HG03432 (cell line): Measurements from ENCODE around the gene AMTN.
"Not testable (repeated sequence)": the region's sequence is repeated elsewhere in the genome, so short reads cannot be mapped to it uniquely, and the experiment has no call there.

ENCODE experiments used
- ATAC-seq: cut with Tn5 transposase; IDR thresholded peaks from one replicate; pipeline ENCODE4 v1.9.1; 2021; ENCODE audit warnings: mild to moderate bottlenecking, moderate library complexity; ENCODE audit not compliant: unreplicated experiment

The AMTN gene, protein sequence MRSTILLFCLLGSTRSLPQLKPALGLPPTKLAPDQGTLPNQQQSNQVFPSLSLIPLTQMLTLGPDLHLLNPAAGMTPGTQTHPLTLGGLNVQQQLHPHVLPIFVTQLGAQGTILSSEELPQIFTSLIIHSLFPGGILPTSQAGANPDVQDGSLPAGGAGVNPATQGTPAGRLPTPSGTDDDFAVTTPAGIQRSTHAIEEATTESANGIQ

DNA sequence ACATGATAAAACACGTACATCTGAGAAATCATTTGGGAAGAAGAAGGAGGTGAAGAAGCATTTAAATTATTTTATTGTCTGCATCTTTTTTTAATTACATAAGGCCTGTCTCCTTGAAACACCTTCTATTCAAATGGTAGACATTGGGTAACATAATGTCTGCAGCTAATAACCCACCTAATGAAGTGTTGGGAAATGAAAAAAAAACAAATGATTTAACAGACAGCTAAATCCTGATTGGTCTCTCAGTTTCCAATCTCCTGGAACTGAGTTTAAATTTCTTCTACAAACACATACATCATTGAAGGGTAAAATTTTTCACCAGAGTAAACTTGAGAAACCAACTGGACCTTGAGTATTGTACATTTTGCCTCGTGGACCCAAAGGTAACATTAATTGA, at the start of gene AMTN:
TSS of gene AMTN (plus strand) at position 301 of the 400 bp plus-strand sequence. CDS start 209 bp downstream, outside the sequence.
- no peak for ATAC-seq

DNA sequence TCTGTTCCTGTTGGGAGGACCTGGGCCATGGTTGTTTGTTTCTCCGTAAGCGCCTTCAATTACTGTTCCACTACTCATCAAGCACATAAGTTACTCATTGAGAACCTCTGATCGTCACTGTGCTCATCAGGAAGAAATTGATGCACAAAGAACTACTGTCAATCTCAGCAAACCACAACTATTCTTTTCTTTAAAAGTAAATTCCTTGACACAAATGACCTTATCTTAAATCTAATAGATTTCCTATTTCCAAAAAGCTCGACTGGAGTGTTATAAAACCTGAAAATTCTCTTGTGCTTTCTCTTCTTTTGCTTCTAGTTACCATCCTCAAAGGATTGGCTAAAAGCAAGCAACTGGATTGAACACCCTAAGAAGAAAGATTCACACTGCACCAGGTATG, 46.5 kb upstream of the AMTN start, which contains the start of gene MUC7:
TSS of gene MUC7 (plus strand) at position 301 of the 400 bp plus-strand sequence. CDS start 1,825 bp downstream, outside the sequence.
- ATAC-seq, result no peak

DNA sequence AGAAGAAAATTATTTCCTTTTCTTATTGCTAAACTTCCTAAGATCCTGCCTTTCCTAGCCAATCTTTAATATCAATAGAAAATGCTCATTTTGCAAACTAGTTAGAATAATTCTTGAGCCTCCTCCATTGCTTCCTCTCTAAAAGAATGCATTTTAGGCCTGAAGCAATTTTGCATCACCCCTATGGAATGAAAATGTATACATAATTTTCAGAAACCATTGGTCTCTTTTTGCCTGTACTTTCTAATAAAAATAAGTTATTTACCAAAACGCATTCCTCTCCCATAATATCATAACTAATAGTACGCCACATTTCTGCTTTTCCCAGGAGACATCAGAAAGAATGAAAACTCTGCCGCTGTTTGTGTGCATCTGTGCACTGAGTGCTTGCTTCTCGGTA, 44.7 kb upstream of the AMTN start:
- no peak for ATAC-seq

DNA sequence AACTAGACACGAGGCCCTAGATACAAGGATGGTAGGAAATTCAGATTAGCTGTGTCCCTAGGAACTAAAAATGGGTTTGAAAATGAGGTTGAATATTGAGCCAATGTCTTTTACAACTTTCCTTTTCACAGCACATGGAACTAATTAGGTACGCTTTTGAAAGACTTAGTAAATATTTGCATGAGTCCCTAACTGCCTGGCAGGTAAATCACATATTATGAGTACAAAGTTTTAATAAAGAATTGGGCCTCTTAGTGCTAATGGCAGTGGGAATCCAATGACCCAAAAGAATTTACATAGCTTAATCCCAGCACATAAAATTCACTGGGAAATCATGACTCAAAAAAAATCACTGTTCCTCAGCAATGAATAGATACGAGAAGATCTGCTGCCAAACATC, 29.6 kb upstream of the AMTN start:
- no peak for ATAC-seq

DNA sequence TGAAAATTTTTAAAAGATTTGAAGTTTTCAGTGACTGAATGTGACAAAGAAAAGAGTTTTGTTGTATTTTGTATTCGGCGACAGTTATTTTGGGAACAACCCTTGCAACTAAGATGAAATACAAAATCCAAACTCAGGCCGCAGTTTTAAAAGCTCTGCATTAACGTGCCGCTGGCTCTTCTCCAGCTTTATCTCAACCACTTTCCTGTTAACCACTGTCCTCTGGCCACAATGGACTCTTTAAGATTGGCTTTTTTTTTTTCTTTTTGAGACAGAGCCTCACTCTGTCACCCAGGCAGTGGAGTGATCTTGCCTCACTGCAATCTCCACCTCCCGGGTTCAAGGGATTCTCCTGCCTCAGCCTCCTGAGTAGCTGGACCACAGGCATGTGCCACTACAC, 22.1 kb upstream of the AMTN start:
- ATAC-seq, result no peak

DNA sequence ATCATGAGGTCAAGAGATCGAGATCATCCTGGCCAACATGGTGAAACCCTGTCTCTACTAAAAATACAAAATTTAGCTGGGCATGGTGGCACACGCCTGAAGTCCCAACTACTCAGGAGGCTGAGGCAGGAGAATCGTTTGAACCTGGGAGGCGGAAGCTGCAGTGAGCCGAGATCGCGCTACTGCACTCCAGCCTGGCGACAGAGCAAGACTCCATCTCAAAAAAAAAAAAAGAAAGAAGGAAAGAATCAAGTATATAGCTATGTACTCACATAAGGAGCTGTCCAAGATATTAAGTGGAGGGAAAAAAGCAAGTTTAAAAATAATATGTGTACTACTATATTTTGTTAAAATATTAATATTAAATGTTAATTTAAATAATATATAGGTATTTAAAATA, 16.5 kb upstream of the AMTN start:
- not testable (repeated sequence) for ATAC-seq

DNA sequence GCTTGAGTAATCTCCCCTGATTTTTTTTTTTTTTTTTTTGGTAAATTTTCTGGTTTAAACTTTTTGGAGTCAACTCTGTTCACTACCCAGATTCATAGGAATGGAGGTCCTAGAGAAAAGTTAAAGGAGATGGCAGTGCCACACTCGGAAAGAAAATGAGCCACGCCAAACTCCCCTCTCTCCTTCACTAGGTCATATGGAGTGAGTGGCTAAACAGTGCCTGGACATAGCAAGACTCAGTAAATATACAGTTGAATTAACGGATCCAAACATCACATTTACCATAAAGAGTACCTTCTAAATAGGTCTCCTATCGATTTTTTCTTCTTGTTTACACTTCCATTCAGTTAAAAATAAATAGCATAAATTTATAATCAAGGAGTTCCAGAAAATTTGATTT, 13.6 kb upstream of the AMTN start:
- no peak for ATAC-seq

DNA sequence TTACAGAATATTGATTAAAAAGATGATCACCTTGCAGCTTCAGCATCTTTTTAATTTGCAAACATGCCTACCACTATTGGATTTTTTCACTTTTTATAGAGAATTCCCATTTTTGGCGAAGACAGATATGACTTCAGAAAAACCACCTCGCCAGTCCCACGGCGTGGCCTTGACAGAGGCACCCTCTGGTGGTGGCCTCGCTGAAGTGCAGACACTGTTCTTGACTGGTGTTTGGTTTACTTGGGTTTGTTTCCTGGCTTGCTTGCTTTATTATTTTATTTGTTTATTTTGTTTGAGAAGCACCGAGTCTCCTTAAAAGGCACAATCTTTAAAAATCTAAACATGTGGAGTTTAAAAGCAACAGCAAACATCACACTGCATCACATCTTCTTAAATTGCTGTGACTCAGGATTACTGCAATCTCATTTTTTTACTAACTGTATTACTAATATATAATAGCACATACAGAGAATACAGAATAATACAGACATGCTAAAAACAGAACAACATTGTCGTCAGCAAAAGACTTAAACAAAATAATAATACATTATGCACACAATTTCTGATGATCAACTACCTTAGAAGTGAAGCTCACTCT, 13.1 kb upstream of the AMTN start:
- ATAC-seq, result peak; percentile 87

DNA sequence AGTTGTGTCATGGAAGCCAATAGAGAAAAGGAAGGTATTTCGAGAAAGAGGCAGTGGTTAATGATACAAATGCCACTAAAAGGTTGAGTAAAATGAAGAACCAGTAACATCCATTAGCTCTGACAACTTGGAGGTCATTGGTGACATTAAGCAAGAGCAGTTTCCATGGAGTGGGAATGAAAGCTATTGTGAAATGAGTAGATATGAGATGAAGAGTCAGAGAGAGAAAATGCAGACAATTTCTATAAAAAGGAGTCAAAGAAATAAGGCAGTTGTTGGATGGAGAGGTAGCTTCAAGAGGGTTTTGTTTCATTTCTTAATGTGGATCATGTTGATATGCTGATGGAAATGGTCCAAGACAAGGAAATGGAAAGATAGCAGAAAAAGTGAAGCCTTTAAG, 9.6 kb upstream of the AMTN start:
- no peak for ATAC-seq

DNA sequence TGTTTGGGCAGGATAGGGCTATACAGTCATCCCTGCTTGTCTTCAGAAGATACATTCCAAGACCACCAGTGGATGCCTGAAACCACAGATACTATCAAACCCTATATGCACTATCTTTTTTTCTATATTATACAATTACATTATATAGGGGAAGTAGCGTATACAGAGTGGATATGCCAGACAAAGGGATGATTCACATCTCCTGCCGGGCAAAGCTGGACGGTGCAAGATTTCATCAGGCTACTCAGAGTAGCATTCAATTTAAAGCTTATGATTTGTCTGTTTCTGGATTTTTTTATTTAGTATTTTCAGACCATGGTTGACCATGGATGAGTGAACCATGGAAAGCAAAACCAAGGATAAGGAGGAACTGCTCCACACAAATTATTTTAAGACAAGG, 7.0 kb upstream of the AMTN start:
- no peak for ATAC-seq

DNA sequence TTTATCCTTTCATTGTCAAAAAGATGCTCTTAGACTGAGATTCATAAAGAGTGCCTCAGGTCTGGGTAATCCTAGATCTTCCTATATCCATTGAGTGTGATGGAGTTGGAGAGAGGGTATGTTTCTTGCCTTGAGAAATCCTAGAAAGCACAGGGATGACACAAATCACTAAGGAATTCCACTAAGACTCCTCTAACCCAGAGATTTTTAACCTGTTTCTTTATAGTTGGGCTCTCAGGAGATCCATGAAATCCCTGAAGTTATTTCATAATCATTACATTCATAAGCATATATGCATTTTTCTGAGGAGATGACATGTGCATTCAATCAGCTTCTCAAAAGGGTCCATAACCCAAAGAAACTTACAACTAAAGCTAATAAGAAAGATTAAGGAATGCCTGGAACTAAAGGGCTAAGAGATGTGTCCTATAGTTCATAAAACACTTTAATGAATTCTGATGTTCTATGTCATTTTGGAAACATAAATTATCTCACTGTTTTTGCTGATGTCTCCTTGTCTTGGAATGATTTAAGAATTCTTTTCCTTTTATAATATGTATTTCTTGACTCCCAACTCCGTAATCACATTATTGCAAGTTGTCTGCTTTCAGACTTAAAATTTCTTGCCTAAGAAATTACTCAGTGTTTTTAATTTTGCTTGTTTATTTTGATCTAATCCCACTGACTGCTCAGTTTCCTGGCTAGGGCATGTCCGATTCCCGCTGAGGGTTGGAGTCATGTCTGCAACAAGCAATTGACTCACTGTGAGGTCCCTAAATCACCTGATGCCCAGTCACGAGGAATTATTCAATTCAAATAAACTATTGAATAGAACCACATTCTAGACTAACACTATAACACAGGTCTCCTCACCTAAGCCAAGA, 2.8 kb upstream of the AMTN start:
- ATAC-seq, result no peak

DNA sequence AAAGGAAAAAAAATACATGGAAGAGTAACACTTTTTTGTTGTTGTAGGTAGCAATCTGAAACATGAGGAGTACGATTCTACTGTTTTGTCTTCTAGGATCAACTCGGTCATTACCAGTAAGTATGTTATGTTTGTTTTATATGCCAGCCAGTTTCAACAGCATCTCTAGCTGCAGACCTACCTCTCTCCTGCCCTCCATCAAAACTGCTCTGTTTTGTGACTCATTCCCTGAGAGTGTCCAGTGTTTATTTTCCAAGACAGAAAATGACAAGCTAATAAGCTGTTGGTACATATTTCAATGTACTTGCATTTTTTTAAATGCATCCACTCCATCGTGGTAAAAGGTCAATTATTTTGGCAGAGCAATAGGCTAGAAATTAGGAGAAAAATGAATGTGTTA, 347 bp downstream of the AMTN start:
- ATAC-seq, result no peak

DNA sequence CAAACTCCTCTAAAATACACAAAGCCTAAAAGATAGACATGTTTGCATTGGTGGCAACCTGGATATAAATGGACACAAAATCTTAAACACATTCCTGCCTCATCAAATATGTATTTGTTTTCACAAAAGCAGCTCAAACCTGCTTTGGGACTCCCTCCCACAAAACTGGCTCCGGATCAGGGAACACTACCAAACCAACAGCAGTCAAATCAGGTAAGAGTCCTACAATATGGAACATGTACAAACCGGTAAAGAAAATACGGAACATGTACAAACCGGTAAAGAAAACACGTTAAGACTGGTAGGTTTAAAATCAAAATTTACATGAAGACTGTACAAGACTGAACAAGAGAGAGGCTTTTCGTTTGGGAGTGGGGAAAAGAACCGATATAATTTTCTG, 4.3 kb downstream of the AMTN start:
- no peak for ATAC-seq

DNA sequence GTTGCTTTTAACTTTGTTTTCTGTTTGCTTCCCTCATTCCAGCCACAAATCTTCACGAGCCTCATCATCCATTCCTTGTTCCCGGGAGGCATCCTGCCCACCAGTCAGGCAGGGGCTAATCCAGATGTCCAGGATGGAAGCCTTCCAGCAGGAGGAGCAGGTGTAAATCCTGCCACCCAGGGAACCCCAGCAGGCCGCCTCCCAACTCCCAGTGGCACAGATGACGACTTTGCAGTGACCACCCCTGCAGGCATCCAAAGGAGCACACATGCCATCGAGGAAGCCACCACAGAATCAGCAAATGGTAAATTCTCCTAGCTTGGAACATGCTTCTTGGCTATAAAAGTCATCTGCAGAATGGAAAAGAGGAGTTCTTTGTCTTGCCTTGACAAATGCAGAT, 12.6 kb downstream of the AMTN start:
- ATAC-seq, result no peak

DNA sequence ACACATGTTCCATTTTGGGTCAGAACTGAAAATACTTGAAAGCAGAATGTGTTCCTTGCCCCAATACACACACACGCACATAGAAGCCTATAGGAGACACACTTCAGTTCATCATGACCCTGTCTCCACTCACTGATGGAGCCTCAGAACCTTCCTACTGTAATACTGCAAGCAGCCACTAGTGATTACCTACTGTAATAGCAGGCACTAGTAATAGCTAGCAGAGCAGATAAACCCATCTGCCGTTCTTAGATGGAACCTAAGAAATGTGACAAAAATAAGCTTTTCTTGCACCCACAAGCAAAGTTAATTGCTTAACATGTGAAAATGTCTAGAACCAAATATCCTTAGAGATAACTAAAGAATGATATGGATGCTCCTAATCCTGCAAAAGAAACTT, 13.6 kb downstream of the AMTN start:
- peak; percentile 69 for ATAC-seq

DNA sequence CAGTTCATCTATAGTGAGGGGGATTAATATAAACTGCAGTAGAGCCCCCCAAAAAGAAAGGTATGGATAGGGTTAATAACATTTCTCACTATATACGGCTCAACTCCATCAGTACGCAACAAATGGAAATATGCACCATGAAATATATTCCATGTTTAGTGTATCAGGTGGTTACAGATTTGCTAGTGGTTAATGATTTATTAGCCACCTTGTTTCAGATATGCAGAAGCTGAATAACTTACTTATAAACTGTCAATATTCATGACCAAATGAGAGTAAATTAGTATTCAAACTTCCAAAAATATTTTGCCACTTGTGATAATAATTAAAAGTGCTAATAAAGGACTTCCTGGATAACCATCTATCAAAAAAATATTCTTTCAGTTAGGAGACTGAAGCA, 14.8 kb downstream of the AMTN start:
- no peak for ATAC-seq

DNA sequence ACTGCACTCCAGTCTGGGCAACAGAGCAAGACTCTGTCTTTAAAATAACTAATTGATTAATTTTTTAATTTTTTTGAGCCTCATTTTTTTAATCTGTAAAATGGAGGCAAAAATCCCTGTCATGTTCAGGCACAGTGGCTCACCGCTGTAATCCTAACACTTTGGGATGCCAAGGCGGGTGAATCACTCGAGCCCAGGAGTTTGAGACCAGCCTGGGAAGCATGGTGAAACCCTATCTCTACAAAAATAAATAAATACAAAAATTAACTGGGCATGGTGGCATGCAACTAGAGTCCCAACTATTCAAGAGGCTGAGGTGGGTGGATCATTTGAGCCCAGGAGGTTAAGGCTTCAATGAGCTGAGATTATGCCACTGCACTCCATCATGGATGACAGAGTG, 15.4 kb downstream of the AMTN start:
- ATAC-seq, result no peak

DNA sequence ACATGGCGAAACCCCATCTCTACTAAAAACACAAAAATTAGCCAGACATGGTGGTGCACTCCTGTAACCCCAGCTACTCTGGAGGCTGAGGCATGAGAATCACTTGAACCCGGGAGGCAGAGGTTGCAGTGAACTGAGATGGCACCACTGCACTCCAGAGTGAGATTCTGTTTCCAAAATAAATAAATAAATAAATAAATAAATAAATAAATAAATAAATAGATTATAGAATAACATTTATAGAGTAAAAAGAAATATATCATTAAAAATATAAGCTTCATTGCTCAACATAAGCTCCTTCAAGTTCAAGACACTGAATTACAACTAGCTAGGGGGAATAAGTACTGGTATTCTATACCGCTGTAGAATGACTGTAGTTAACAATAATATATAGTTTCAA, 16.5 kb downstream of the AMTN start:
- not testable (repeated sequence) for ATAC-seq

DNA sequence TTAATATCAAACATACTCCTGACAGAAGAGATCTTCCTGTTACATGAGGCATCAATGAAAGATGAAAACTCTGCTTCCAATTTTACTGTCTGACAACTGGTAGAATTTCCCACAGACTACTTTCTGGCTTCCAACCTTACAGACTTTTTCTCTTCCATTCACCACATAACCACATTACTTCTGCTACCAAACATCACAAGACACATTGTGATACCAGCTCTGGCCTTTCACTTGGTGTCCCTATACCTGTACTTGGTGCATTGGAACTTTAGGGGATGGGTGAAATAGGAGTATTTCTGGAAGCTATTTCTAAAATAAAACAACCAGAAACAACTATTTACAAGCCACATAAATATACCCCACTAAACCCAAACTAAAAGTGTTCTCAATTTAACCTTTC, 20.5 kb downstream of the AMTN start:
- no peak for ATAC-seq

DNA sequence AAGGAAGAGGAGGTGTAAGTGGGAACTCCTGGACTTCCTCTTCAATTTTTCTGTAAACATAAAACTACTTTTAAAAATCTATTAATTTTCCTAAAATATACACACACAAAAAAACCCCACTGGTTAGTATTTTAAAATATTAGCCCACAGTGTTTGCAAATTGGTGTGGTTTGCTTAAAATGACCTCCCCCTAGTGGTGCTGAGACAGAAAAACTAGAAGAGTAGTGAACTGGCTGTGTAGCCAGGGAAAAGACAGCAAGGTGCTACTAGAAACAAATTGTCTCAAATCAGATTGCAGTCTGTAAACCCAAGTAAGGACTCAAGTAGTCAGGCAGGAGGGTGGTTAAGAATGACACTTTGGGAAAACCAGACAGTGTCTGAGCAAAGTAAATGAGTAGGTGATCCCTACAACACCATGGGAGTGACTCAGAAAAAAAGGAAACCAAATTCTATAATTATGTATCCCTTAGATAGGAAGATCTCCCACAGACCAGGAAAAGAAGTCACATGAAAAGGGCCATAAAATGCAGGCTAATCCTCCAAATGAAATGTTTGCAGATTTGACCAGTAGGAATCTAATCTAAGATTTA, 26.0 kb downstream of the AMTN start:
- peak; percentile 73 for ATAC-seq

DNA sequence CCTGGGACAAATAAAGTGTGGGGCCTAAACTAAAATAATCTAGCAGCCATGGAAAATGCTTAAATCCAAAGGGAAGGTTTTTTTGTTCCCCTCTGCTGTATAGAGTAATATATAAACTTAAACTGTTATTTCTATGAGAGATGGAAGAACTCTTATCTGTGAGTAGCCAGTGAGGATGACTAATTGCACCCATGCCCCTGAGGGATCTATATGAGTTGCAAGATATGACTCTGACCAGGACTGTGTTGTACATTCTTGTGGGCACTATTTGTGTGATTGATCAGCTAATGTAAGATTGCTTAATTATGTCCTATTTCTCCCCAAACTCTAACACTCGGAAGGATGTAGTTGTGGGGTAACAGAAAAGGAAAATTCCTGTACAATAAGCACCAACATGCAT, 38.5 kb downstream of the AMTN start:
- no peak for ATAC-seq
